ENCODE results near the gene SCN8A.

Gene SCN8A

DNA sequence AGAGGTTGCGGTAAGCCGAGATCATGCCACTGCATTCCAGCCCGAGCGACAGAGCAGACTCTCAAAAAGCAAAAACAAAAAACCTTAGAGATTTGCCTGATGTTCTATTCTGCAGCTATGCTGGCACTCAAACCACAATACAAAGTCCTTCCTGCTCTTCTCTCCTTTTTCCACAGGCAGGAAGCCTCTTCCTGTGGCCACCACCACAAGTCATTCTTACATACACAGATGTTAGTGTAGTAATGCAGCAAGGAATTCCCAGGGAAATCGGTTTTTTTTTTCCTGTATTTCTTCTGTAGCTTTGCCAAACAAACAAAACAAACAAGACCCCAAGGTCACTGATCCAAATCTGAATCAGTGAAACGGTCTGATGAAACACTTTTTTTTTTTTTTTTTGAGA lies 153.2 kb downstream of the SCN8A start:
- H3K4me3 ChIP-seq (ENCODE audit: low read length): no peak overlapping the region
- no peak for TF ChIP-seq ZNF274 (IDR thresholded peaks at IDR 0.05; ENCODE audit: low read depth, low read length)

DNA sequence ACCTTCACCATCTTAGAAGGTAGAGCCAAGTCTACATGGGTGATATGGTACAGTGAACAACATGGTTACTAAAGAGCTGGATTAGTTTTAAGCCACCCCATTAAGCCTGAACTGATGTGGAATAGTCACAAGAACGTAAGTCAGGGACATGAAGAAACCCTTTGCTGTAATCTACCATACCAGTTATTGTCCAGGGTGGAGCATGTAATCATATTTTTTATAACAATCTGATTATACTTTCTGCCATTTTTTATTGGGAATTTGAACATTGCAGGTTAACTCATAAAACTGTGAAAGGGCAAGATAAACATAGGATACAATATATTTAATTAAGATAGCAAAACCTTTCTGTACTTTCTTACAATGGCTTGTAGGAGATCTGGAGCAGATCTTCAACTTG lies 153.9 kb downstream of the SCN8A start:
- no peak overlapping the region for H3K4me3 ChIP-seq (ENCODE audit: low read length)
- TF ChIP-seq ZNF274 (IDR thresholded peaks at IDR 0.05; ENCODE audit: low read depth, low read length): no peak

DNA sequence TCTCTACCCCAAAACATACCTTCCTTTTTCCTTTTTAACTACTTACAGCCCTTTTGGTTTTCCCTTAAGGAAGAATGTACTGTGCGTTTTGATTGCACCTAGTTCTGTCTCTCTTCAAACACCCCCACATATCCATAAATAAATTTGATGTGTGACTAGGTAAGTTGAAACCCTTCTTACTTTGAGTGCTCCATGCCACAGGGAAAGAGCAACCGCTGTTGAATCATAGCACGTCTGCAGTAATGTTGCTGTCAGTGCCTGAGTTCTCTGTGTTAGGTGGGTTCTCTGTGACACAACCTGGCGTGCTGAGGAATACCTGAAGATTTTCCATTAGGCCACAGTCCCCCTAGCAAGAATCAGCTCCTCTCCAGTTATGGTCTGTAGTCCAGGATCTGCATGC lies 155.4 kb downstream of the SCN8A start:
- no peak for TF ChIP-seq ZNF274 (IDR thresholded peaks at IDR 0.05; ENCODE audit: low read depth, low read length)

DNA sequence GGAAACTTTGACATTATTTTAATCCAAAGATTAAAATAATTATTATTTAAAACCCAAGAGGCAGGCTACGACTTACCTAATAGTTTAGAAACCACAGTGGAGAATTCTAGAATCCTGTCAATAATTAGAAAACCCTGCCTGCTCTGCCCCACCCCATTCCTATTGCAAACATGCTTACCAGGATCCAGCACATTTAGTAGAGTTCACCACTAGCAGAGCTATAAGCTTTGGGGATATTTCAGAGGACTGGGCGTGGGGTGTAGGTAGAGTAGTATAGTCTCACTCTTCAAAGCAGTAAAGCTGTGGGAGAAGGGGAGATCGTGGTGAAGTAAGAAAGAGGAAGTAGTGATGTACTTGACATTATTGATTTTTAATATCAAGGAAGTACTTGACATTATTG lies 157.2 kb downstream of the SCN8A start:
- no peak for TF ChIP-seq ZNF274 (IDR thresholded peaks at IDR 0.05; ENCODE audit: low read depth, low read length)
- H3K4me3 ChIP-seq (ENCODE audit: low read length): no peak overlapping the region

More for the DNA sequence above, 155.4 kb downstream of the SCN8A start:
- H3K4me3 ChIP-seq (ENCODE audit: low read length): no peak overlapping the region

DNA sequence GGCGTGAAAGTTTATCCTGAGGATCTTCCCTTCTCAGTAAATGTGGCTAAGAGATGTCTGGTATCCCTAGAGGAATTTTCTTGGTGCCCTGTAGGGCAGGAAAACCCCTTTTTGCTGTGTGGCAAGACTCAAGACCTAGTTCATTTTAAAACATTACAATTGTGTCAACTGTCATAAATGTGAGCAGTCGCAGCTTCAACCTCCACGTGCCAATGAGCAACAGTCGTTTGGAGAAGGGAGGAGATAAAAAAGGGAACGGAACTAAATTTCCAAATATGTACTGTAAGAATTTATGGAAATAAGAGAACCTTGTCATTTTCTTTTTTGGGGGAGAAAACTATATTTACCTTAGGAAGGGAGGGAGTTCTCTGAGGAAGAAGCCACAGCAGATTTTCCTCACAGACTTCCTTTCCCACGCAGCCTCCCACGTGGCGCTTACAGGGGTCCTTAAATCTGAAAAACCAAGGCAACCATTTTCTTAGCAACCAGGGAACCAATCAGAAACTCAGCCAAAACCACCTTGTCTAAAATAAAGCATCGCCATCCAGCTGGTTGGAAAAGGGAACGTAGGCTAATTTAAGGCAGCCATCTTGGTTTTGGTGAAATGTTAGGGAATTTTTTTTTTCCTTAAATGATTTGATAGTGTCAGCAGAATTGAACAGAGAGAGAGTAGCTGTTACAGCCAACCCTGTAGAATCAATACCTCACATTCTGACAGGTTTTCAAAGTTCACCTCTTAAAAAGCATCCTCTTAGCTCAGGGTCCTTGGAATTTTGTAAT lies 158.4 kb downstream of the SCN8A start:
- no peak overlapping the region for H3K4me3 ChIP-seq (ENCODE audit: low read length)

DNA sequence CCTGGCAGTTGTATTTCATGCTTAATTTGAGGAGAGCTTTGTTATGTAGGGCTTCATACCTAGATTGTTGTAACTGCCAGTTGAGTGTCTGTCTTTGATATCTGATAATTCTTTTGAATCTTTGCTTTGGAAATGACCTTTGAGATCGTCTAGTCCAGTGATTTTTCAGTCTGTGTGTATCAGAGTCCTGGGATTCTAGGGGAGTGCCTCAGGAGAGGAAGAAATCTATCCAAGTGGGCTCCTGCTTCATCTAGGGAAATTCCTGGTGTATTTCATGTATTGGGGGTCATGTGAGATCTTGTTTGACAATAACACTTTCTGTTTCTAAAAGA lies 158.9 kb downstream of the SCN8A start:
- no peak for TF ChIP-seq ZNF274 (IDR thresholded peaks at IDR 0.05; ENCODE audit: low read depth, low read length)
- no peak overlapping the region for H3K4me3 ChIP-seq (ENCODE audit: low read length)

More for the DNA sequence above, 158.4 kb downstream of the SCN8A start:
- TF ChIP-seq ZNF274 (IDR thresholded peaks at IDR 0.05; ENCODE audit: low read depth, low read length): no peak

DNA sequence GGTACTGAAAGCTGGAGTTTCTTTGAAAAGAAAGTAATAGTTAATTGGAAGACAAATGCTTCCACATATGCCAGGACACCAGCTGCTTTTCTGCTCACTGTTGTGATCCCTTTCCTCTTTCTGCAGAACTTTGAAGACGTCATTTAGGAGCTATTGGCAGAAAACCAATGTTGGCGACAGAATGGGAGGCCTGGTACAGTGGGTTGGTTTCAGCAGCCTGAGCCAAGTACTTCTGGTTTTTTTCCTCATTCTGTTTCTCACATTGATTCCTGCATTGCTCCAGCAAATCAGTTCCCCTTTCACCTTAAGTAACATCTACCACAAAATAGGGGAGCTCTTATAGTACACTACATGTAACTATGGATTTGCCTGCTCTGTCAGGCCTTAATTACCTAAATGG lies 160.6 kb downstream of the SCN8A start:
- no peak overlapping the region for H3K4me3 ChIP-seq (ENCODE audit: low read length)
- no peak for TF ChIP-seq ZNF274 (IDR thresholded peaks at IDR 0.05; ENCODE audit: low read depth, low read length)

DNA sequence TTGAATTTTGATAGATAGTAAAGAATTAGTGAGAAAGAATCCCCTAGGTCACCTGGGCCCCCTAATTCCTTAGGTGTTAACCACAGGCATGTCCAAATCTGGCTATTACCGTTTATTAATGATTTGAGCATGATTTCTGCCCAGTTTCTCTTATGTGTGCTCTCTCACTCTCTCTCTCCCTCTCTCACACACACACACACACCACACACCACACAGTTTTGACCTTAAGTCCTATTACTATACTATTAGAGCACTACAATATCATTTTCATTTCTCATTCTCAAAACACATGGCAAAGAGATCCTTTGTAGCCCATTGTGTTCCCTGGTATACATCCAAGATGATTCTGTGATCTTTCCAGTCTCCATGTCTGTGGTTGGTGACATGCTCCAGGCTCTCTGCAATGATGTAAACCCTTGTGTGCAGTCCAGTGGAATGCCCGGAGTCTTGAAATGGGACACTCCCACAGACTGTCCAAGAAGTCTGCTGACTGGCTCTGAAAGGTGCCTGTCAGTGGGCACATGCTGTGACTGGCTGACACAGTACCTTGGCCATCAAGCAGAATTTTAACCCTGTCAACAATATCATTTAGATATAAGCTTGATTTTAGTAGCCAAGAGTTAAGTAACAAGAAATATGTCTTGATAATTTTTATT lies 161.3 kb downstream of the SCN8A start:
- TF ChIP-seq ZNF274 (IDR thresholded peaks at IDR 0.05; ENCODE audit: low read depth, low read length): no peak
- H3K4me3 ChIP-seq (ENCODE audit: low read length): no peak overlapping the region

DNA sequence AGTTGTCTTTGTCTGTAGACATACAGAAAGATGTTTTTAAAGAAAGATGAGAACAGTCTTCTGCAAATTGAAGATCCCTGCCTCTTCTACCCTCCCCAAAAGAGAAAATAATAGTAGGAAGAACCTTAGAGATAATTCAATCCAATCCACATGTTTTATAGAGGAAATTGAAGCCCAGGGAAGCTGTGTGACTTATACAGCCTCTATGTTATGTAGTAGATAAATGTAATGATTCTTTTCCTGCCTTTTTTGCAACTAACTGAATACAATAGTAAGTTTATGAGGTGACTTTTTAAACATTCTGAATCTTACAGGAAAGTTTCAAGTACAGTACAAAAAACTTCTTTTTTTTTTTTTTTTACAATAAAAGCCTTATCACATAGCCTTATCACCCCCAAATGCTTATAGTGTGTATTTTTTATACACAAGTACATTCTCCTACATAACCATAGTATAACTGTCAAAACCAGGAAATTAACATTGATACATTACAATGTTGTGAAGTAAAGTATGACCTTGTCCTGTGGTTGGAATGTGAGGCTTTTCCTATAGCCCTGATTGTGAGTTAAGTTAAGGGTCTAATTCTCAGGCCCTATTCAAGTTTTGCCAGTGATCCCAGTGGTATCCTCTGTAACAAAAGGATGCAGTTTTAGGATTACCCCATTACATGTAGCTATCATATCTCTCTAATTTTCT lies 163.1 kb downstream of the SCN8A start:
- no peak overlapping the region for H3K4me3 ChIP-seq (ENCODE audit: low read length)
- no peak for TF ChIP-seq ZNF274 (IDR thresholded peaks at IDR 0.05; ENCODE audit: low read depth, low read length)

DNA sequence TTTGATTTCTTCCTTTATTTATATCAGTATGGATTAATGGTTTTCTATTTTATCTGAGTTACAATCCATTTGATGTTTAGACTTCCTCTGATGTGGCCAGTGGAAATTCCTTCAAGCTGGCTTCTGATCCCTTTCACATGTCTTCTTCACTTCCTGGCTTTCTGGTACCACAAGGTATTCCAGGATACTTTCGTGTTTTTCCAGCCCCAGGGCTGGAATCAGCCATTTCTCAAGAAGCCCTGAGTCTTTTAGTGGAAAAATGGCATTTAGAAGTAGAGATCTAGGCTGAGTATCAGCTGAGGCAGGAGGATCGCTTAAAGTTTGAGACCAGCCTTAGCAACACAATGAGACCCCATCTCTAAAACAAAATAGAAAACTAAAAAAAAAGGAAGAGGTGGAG lies 164.2 kb downstream of the SCN8A start:
- H3K4me3 ChIP-seq (ENCODE audit: low read length): no peak overlapping the region
- no peak for TF ChIP-seq ZNF274 (IDR thresholded peaks at IDR 0.05; ENCODE audit: low read depth, low read length)

DNA sequence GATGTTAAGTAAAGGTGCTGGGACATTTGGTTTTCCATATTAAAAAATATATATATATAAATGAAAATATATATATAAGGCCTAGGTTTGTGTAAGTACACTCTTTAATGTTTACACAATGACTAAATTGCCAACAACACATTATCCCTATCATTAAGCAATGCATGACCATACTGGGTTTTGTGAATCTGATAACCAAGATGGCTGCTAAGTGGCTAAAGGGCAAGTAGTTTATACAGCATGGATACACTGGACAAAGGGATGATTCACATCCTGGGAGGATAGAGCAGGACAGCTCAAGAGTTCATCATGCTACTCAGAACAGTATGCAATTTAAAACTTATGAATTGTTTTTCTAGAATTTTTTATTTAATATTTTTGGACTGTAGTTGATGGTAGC lies 168.1 kb downstream of the SCN8A start:
- TF ChIP-seq ZNF274 (IDR thresholded peaks at IDR 0.05; ENCODE audit: low read depth, low read length): no peak
- no peak overlapping the region for H3K4me3 ChIP-seq (ENCODE audit: low read length)

DNA sequence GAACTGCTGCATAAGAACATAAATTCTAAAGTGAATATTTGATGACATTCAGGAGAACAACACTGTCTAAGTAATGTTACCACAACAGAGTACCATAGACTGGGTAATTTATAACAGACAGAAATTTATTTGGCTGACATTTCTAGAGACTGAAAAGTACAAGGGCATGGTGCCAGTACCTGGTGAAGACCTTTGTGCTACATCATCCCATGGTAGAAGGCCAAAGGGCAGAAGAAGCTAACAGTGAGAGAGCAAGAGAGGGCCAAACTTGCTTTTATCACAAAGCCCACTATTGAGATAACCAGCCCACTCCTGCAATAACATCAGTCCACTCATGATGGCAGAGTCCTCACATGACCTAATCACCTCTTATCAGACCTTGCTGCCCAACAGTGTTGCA lies 168.7 kb downstream of the SCN8A start:
- TF ChIP-seq ZNF274 (IDR thresholded peaks at IDR 0.05; ENCODE audit: low read depth, low read length): no peak
- no peak overlapping the region for H3K4me3 ChIP-seq (ENCODE audit: low read length)

DNA sequence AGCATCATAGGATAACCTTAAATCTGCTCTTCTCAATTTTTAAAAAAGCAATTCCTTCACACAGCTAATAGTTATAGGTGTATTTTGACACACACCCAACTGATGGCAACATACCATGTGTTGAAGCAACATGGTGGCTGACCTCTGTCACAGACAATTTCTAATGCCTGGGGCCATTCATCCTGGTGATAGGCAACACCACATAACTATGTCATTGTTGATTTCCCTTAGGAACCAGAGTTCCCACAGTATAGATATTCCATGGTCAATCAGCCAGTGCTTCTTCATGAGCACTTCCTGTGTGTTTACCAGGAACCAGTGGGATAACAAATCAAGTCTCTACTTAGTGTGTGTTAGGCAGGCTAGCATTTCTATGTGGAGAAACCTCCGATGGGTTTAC lies 169.2 kb downstream of the SCN8A start:
- H3K4me3 ChIP-seq (ENCODE audit: low read length): no peak overlapping the region
- no peak for TF ChIP-seq ZNF274 (IDR thresholded peaks at IDR 0.05; ENCODE audit: low read depth, low read length)

DNA sequence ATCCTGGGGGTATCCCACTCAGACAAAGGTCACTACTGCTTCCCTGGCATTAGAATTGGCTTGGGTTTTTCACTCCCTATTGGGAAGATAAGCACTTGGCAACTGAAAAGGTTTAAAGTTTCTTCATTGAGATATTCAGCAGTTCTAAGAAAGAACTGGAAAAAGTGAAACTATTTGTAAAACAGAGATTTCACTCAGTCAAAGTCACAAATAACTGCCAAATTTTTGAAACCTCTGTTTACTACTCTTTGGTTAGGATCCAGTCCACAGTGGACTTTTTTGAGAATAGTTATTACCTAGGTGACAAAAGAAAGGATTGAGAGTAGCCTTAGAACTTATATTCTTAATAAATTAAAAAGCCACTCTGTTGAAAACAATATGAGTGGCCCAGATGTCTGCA lies 172.7 kb downstream of the SCN8A start:
- no peak for TF ChIP-seq ZNF274 (IDR thresholded peaks at IDR 0.05; ENCODE audit: low read depth, low read length)

DNA sequence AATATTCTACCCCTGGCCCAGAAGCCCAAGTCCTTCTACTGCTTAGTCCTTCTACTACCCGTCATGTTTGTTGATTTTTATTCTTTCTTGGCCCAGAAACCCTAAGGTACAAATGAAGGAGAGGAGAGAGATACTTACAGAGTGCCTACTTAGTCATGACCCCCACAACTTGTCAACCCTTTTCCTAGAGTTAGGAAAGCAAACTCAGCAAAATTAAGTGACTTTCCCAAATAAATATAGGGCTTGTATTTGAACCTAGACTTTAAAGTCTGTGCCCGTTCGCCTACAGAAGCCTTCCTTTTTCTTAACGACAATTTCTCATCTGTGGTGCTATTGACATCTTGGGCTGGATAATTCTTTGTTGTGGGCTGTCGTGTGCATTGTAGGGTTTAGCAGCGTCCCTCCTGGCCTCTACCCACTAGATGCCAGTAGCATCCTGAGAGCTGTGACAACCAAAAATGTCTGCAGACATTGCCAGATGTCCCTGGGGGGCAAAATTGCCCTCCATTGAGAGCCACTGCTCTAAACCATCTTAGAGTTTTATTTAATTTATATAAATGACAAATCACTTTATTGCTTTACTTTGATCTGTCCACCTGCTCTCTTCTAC lies 175.1 kb downstream of the SCN8A start:
- no peak overlapping the region for H3K4me3 ChIP-seq (ENCODE audit: low read length)
- no peak for TF ChIP-seq ZNF274 (IDR thresholded peaks at IDR 0.05; ENCODE audit: low read depth, low read length)

More for the DNA sequence above, 172.7 kb downstream of the SCN8A start:
- H3K4me3 ChIP-seq (ENCODE audit: low read length): no peak overlapping the region
